ENCODE results near the gene ESYT1.

The ESYT1 gene

DNA sequence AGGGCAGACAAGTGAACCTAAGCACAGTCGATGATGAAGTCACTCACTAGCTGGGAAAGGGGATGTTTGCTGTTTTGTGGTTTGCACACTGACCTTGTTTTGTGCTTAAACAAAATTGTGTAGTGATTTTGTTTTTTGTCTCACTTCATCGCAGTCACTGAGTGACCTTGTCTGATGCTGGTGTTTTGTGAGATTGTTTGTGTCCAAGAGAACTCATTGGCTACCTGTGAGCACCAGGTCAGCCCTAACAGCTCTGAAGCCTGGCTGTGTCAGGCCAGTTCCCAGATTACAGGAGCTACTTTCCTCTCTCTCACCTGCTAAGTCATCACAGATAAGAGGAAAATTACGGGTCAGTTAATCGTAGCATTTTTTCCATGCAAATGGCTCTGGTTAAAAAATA lies 3.9 kb upstream of the ESYT1 start:
- no peaks in the 10 kb centered on the region for H3K27me3 ChIP-seq (ENCODE audit: control insufficient read depth, insufficient read depth, low read length)
- H3K4me1 ChIP-seq = peaks cover 18% of the 10 kb centered on the region
- H3K79me2 ChIP-seq = no peaks in the 10 kb centered on the region
- no peaks in the 10 kb centered on the region for H3K9me3 ChIP-seq (ENCODE audit: control insufficient read depth, low read length)
- H3K4me3 ChIP-seq (ENCODE audit: low read depth, low read length) = peak overlapping the region; percentile 33
- H3K9ac ChIP-seq = no peak overlapping the region
- peak overlapping the region; percentile 9 for H3K4me2 ChIP-seq (ENCODE audit: low read length)
- H3K27ac ChIP-seq = no peak overlapping the region
- H3K36me3 ChIP-seq (ENCODE audit: control insufficient read depth, insufficient read depth, low read length) = no peaks in the 10 kb centered on the region
- H2AFZ ChIP-seq = no peak overlapping the region
- TF ChIP-seq, protein P1, sequence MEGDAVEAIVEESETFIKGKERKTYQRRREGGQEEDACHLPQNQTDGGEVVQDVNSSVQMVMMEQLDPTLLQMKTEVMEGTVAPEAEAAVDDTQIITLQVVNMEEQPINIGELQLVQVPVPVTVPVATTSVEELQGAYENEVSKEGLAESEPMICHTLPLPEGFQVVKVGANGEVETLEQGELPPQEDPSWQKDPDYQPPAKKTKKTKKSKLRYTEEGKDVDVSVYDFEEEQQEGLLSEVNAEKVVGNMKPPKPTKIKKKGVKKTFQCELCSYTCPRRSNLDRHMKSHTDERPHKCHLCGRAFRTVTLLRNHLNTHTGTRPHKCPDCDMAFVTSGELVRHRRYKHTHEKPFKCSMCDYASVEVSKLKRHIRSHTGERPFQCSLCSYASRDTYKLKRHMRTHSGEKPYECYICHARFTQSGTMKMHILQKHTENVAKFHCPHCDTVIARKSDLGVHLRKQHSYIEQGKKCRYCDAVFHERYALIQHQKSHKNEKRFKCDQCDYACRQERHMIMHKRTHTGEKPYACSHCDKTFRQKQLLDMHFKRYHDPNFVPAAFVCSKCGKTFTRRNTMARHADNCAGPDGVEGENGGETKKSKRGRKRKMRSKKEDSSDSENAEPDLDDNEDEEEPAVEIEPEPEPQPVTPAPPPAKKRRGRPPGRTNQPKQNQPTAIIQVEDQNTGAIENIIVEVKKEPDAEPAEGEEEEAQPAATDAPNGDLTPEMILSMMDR (IDR thresholded peaks at IDR 0.05) = no peak

DNA sequence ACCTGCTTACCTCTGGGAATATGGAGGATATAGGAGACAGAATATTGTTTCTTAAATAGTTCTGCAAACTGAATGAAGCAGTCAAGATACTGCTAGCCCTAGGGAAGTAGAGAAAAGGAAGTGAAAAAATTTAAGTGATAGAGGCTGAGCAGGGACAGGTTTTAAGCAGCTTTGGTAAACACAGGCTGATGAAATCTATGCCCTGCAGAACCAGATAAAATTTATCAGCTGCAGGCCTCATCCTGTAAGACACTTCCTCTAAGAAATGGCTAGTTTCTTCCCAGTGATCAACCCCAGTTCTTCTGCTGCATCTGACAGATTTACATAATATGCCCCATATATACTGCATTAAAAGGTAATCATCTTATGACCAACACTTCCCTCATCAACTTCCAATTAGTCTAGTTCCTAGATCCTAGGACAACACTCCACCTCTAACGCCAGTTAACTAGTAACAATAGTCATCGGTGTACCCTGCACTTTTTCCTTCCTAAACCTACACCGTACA lies 1.3 kb upstream of the ESYT1 start:
- Histone ChIP-seq H3K36me3 (ENCODE audit: control insufficient read depth, insufficient read depth, low read length) (no peaks in the 10 kb centered on the region), H3K4me3 (ENCODE audit: low read depth, low read length) (peak overlapping the region; percentile 22), H3K27ac (peak overlapping the region; percentile 76), H3K79me2 (no peaks in the 10 kb centered on the region), H3K4me2 (ENCODE audit: low read length) (peak overlapping the region; percentile 48), H3K9me3 (ENCODE audit: control insufficient read depth, low read length) (no peaks in the 10 kb centered on the region), H3K4me1 (peaks cover 17% of the 10 kb centered on the region), H3K27me3 (ENCODE audit: control insufficient read depth, insufficient read depth, low read length) (no peaks in the 10 kb centered on the region), H2AFZ (peak overlapping the region; percentile 66), H3K9ac (no peak overlapping the region)
- TF ChIP-seq, protein P1 (IDR thresholded peaks at IDR 0.05) = no peak

DNA sequence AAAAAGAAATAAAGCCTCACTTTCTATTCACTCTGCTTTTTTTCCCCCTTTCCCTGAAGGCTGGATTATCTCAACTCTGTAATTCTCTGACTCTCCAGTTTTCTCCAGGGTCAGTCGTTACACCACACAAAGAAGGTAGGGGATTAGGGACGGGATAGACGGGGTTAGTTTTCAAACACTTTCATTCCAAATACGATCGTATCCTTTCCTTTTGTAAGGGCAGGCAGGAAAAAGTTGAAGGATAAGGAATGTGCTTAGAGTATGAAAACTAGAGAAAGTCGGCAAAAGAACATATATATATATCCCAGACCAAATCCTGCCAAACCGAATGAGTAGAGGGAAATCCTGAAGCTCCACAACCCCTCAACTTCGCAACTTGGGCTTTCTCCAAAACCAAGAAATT lies 581 bp upstream of the ESYT1 start:
- TF ChIP-seq, protein P1 (IDR thresholded peaks at IDR 0.05) = no peak
- Histone ChIP-seq H3K36me3 (ENCODE audit: control insufficient read depth, insufficient read depth, low read length) (no peaks in the 10 kb centered on the region), H3K4me3 (ENCODE audit: low read depth, low read length) (peak overlapping the region; percentile 82), H3K27ac (peak overlapping the region; percentile 55), H2AFZ (no peak overlapping the region), H3K4me1 (peaks cover 17% of the 10 kb centered on the region), H3K9me3 (ENCODE audit: control insufficient read depth, low read length) (no peaks in the 10 kb centered on the region), H3K27me3 (ENCODE audit: control insufficient read depth, insufficient read depth, low read length) (no peaks in the 10 kb centered on the region), H3K79me2 (no peaks in the 10 kb centered on the region), H3K9ac (no peak overlapping the region), H3K4me2 (ENCODE audit: low read length) (peak overlapping the region; percentile 90)

DNA sequence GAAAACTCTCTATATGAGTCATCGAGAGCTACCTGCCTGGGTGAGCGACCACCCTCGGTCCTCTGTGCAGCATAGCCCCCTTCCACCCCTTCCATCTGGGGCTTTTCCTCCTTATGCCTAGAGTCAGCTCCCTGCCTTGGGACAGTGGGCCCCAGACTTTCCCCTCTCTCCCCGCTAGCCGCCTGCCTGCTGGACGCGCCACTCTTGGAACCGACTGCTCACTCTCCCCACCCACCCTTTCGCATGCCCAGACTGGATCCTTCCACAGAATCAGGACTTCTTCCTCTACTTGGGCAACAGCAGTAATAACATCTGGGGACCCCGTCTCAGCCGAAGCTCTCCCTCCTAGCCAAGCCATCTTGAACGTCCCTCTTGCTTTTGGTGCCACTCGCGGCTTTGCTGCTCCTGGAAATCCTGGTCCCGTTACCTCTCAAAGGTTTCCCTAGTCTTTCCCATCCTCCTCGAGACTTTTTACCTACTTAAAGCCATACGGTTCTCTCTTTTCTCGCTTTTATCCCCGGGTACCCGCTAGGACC lies 671 bp downstream of the ESYT1 start:
- TF ChIP-seq, protein P1 (IDR thresholded peaks at IDR 0.05) = no peak
- H3K27me3 ChIP-seq (ENCODE audit: control insufficient read depth, insufficient read depth, low read length) = no peaks in the 10 kb centered on the region
- H3K4me1 ChIP-seq = peaks cover 17% of the 10 kb centered on the region
- H2AFZ ChIP-seq = peak overlapping the region; percentile 72
- H3K9me3 ChIP-seq (ENCODE audit: control insufficient read depth, low read length) = no peaks in the 10 kb centered on the region
- no peaks in the 10 kb centered on the region for H3K79me2 ChIP-seq
- peak overlapping the region; percentile 90 for H3K4me2 ChIP-seq (ENCODE audit: low read length)
- H3K4me3 ChIP-seq (ENCODE audit: low read depth, low read length) = peak overlapping the region; percentile 82
- H3K9ac ChIP-seq = no peak overlapping the region
- H3K27ac ChIP-seq = peak overlapping the region; percentile 57
- no peaks in the 10 kb centered on the region for H3K36me3 ChIP-seq (ENCODE audit: control insufficient read depth, insufficient read depth, low read length)
